Activated CD8-positive, alpha-beta memory T cell treated with anti-CD3 and anti-CD28 coated beads, Interleukin-2, amount 50 U/mL, for 4 hours (primary cell): ENCODE measurements around the gene CAPN13.

Source experiments
- DNase-seq: peaks from one replicate; pipeline ENCODE4 v3.0.0-alpha.2; 2020

Gene CAPN13

DNA sequence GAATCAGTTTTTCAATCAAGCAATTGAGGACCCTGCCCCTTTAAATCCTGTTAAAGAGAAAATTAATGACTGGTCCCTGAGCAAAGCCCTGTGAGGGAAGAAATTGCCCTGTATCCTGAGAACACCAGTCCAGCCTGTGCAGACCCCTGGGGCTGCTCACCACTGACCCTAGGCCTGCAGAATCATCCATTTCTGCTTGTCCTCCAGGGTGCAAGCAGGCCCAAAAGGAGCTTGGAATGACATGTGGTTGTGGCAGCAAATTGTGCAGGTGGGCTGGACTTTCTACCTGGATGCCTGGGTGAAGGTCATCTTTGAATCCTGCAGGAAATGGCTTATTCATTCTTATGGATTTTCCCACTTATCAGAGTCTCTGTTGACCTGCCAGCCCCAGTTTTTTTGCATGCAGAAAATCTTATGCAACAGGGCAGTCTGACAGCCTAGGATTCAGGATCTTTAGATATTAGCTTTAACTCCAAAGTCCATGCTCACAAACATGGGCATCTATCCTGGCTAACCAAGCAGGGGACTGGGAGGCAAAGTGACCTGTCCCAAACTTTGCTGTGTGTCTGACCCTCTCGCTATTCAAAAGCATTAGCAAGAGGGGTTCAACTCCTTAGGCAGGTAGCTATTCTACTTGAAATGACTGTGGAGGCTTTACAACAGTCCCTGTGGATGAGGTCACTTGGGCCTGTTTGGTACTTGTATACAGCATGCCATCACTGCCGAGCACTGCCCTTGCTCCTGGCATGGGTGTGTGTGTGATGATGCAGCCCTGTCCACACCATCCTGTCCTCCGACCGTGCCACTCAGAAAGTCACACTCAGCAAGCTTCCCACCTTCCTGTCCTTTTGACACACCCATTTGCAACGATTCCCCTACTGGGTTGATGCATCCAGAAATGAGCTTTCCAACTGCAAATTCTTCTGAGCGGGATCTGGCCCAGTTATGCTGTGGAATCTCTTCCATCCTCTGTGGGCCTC, 85.3 kb downstream of the CAPN13 start:
- DNase-seq: no peak

- no peak for DNase-seq
Observed at GRCh38 chr2:30721241-30721640, 86.0 kb downstream of the CAPN13 start.

- no peak for DNase-seq
Observed at GRCh38 chr2:30717081-30717650, 90.1 kb downstream of the CAPN13 start.

DNA sequence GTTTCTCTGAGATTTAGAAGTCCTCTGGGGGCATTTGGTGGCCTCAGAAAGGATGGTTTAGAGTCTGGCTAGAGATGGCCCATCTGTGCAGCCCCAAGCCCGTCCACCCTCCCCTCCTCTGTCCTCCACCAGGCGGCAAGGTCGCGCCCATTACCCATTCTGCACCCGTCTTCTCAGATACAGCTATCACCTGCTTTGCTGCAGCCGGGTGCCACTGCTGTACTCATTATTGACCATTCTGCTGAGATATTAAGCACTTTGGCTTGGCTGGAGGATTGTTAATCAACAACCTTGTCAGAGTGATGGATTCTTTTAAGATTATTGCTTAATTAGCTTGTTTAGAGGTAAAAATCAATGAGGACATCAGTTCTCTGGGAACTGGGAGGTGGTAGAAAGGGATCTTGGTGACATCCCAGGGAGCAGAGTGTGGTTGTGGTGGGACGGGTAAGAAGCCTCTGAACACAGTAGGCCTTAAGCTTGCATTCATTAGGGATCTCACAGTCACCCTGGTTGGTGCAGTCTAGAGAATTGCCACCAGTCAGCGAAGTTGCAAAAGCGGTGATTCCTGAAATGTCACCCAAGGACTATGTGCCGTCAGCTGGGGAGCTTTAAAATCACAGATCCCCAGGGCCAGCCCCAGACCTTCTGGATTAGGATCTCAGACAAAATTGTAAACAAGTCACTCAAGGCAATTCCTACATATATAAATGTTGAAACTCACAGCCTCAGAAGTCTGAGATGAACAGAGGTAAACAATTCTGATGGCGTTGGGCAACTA, 90.9 kb downstream of the CAPN13 start:
- no peak for DNase-seq

GRCh38 chr2:30714811-30715709, 92.2 kb downstream of the CAPN13 start:
- DNase-seq: no peak

- DNase-seq: no peak
Observed at GRCh38 chr2:30713698-30714097, 93.5 kb downstream of the CAPN13 start.

DNA sequence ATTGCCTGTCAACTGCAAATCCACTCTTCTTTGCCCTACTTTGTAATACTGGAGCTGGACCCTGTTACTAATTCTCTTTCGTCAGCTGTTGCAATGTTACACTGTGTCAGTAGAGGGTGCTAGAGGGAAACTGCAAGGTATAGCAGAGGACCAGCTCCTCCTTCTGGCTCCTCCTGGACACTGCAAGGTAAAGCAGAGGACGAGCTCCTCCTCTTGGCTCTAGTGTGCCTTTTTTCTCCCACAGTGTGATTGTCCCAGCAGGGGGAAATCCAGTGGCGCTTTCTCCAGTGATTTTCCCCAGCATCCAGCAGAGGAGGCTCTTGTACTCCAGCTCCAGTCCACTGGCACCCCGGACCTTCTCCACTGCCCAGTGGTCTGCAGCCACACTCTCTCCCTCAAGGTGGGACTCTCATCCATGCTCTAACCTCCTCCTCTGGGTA, 95.6 kb downstream of the CAPN13 start:
- DNase-seq: peak; percentile 81

DNA sequence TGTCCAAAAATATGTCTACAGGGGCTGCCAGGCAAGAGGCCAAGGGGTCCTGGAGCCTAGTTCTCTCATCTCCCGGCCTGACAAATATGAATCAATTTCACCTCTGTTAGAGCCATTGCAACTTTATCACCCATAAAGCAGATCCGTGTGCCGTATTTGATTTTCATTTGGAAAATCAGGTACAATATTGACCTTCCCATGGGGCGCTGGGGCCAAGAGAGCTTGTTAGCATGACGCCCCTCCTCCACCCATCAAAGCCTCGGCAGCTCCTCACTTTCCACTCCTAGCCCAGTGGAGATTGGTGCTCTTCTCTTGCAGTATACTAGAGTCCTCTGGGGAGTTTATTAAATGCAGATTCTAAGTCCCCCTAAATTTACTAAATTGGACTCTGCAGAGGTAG, 96.8 kb downstream of the CAPN13 start:
- DNase-seq: no peak

GRCh38 chr2:30710016-30710415, 97.2 kb downstream of the CAPN13 start:
- DNase-seq: no peak

- DNase-seq: no peak
Observed at GRCh38 chr2:30709516-30709915, 97.7 kb downstream of the CAPN13 start.

DNA sequence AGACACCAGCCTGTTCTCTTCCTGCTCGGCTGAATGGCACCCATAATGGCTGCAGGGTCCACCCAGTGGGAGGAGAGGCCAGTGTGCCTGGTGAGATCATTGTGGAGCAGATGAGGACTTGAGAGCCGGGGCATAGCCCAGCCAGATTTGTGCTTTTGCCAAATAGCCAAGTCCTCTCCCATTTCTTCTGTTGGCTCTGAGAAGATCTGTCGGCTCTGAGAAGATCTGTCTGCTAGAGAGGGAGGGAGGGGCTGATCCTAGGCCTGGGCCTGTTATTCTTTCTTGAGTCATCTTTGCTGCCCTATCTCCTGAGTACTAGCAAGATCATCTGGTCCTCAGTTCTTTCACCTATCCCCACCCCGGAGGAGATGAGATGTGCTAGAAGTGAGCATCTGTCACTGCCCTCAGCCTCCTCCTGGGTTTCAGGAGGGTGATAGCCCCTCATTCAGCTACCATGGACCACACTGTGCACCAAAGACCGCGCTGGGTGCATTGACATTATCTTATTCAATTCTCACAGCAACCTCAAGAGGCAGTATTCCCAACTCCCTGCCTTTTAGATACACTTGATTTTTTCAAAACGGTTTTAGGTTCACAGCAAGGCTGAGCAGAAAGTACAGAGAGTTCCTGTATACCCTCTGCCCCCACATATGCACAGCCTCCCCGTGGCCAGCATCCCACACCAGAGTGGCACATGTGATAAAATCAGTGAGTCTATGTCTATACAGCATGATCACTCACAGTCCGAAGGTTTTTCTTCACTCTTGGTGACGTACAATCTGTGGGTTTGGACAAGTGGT, 98.6 kb downstream of the CAPN13 start:
- no peak for DNase-seq

DNA sequence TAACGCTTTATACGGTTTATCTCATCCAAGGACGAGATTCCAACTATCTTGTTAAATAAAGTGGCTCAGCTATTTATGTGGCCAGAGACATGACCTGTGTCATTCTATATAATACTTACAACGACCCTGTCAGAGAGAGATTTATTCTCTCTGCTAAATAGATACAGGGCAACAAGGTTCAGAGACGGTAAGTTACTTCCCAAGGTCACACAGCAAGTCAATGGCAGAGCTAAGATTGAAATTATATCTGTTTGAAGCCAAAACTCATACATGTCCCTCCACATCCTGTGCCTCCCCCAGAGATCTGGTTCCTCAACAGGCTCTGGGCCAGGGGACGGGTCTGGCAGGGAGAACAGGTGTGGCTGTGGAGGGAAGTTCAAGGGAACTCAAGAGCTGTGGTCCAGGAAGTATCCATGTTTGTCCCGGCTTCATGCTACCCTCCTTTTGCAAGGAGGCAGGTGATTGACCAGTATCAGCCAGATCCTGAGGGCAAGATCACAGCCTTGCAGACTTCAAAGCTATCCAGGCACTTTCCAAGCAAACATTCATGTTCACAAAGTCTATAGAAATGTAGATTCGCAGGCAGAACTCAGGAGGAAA, 99.8 kb downstream of the CAPN13 start:
- no peak for DNase-seq

DNA sequence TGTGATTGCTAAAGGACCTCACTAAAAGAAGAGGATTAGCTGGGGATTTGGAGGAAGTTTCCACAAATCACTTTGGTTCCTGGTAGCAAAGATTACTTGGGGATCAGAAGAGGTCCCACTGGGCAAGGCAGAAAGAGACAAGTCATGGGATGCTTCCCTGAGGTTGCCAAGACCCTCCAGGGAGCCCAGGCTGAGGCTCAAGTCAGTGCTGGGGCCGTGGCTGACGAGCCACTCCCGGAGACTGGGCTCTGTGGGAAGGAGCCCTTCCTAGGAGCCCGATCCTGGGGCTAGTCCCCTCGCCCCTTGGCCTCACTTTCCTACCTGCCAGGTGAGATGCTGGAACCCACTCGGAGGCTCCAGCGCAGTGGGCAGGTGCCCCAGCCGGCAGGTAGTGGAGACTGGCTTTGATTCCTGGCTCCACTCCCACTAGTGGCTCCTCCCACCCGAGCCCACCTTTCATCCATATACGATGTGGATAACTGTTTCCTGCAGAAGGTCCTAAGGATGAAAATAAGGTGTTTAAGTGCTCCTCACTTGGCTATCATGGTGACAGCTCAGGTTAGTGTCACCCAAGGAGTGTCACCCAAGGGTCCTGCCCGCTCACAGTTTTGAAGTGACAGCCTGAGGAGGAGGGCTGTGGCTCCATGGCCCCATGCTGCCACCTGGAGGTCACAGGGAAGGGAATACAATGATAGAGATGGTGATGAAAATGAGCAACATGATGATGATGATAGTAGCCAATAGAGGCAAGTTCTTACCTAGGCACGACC, 100.5 kb downstream of the CAPN13 start:
- DNase-seq: peak; percentile 77

DNA sequence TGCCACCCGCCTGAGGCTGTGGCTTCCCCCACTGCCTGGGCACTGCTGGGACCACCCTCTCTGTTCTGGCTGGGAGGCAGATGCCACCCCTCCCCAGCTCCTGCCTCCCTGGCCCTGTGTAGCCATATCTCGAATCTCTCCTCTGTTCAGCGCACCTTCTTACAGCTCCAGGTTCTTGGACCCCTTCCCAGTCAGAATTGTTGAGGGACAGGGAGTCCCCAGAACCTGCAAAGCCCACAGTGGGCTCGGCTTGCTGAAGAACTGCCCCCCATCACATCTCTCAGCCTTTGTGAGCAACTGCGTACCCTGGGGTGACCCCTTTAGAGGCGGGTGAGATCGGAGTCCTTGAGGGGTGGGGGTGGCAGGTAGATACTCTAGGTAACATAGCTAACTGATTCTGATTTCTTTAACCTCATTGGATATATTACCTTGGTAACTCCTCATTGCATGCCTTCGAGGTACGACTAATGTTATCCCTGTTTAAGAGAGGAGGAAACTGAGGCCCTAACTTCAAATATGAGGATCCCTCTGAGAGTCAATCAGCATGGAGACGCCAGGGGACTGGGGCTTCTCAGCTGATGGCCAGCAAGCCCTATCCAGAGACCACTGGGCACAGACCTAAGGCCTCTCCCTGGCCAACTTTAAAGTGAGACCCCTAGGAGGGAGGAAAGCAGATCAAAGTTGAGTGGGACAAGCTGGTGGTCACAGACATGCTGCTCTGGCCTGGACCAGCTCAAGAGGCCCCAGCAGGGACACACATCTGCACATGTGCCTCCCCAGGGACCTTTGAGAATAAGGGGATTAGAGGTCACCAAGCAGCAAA, 101.3 kb downstream of the CAPN13 start:
- no peak for DNase-seq

GRCh38 chr2:30705056-30705455, 102.2 kb downstream of the CAPN13 start:
- no peak for DNase-seq

GRCh38 chr2:30704309-30705020, 102.8 kb downstream of the CAPN13 start:
- DNase-seq: no peak

DNA sequence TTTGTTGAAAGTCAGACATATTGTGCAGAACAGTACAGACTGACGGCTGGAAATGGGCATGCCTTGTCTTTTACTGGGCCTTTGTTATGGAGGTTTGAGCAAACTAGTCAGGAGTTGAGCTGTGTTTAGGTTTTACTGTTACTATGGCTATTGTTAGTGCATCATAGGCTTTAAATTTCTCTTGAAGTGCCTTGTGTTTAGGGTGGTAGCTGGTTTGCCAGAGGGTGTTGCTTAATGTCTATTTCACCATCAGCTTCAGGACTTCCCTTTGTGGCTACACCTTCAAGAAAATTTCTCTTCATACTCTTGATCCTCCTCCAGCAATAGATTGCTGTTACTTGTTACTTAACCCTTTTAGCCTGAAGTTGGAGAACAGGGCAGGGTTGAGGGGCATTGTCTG, 104.6 kb downstream of the CAPN13 start:
- DNase-seq: no peak

- no peak for DNase-seq
Observed at GRCh38 chr2:30701782-30702181, 105.5 kb downstream of the CAPN13 start.
